Esophagus muscularis mucosa (tissue), 4 donors: ENCODE results near the gene VGLL4. TPM values are rescaled to one million over a fixed set of nuclear protein-coding genes. Genes with fewer than 3 reads are reported as not detected.

ENCODE experiments used
- DNase-seq: peaks from one replicate; pipeline ENCODE4 v3.0.0-alpha.2; 2017; ENCODE audit errors: extremely low spot score
- H3K27ac ChIP-seq, 4 donors: fragments of 200-600 bp; sonication (generic); replicated peaks in 1 of 4; 1 replicate in 3 of 4; 2 replicates in 1 of 4; pipeline ENCODE4 v1.5.1; 2016 to 2019; ENCODE audit warnings: mild to moderate bottlenecking in 1 of 4
- H3K27me3 ChIP-seq, 4 donors: fragments of 200-600 bp; sonication (generic); one replicate each; pipeline versions ENCODE4 v1.5.1 to v1.6.0; 2016 to 2019
- H3K36me3 ChIP-seq, 4 donors: fragments of 200-600 bp; sonication (generic); one replicate each; pipeline ENCODE4 v1.5.1; 2016 to 2019
- H3K4me1 ChIP-seq, 4 donors: fragments of 200-600 bp; sonication (generic); one replicate each; pipeline ENCODE4 v1.5.1; 2016 to 2019
- H3K4me3 ChIP-seq, 4 donors: fragments of 200-600 bp; sonication (generic); 1 replicate in 2 of 4; 2 replicates in 2 of 4; pipeline ENCODE4 v1.5.1; 2016 to 2019; ENCODE audit warnings: mild to moderate bottlenecking in 4 of 4, moderate library complexity in 1 of 4
- H3K9me3 ChIP-seq, 4 donors: fragments of 200-600 bp; sonication (generic); 1 replicate in 3 of 4; 2 replicates in 1 of 4; pipeline ENCODE4 v1.5.1; 2016 to 2019
- CTCF ChIP-seq, 3 experiments: fragments of 200-600 bp in 2 of 3; fragments of 450-650 bp in 1 of 3; sonication (generic) in 2 of 3; IDR thresholded peaks; one replicate each; pipeline ENCODE4 v1.5.1; 2017 to 2019; ENCODE audit warnings: antibody characterized with exemption in 3 of 3, mild to moderate bottlenecking in 2 of 3, moderate library complexity in 1 of 3
- EP300 ChIP-seq: sonication (generic); formaldehyde crosslinking; IDR thresholded peaks from one replicate; pipeline ENCODE4 v1.6.1; 2017; ENCODE audit warnings: antibody characterized with exemption
- POLR2A ChIP-seq: fragments of 450-650 bp; IDR thresholded peaks from one replicate; pipeline ENCODE4 v1.6.1; 2017; ENCODE audit warnings: antibody characterized with exemption, moderate library complexity, mild to moderate bottlenecking, low read depth
- POLR2AphosphoS5 ChIP-seq, 2 donors: sonication (generic); formaldehyde crosslinking; IDR thresholded peaks; one replicate each; pipeline ENCODE4 v1.6.1; 2017; ENCODE audit warnings: antibody characterized with exemption in 2 of 2
- WGBS: methylation state at CpG from one replicate; pipeline ENCODE4 v1.1.5; 2018; 5-methylcytosine and 5-hydroxymethylcytosine counted together
- intact Hi-C: fragments of 100-400 bp; cut with DNase I; formaldehyde crosslinking; loops from one replicate; pipeline ENCODE4 v1.15.1; 2023
- total RNA-seq, 4 donors: library from RNA; depleted of rRNA; stranded (reverse); fragments of >200 nt; gene quantifications; one replicate each; pipeline versions ENCODE4 v1.1.0 to v1.2.1, GENCODE V29; 2016

Gene VGLL4
- total RNA-seq, 4 donors from 2014 or later: 51.5 to 222 (median 80.7) TPM

- H3K36me3 ChIP-seq: peaks cover 0 to 50% (median 42%) of the 10 kb centered on the region in 4 donors
- no peak for DNase-seq
- WGBS: 96% methylated on average over 12 of the region's 12 CpGs
- no peak overlapping the region for H3K27ac ChIP-seq
- H3K27me3 ChIP-seq: no peaks in the 10 kb centered on the region
- H3K4me3 ChIP-seq: no peak overlapping the region
- H3K9me3 ChIP-seq: no peaks in the 10 kb centered on the region
- peaks cover 55 to 90% (median 83%) of the 10 kb centered on the region in 4 donors for H3K4me1 ChIP-seq
- intact Hi-C loops: no loop called here
- TF ChIP-seq CTCF (IDR thresholded peaks at IDR 0.05): no peak
- TF ChIP-seq EP300: no peak
- TF ChIP-seq POLR2A: no peak
- TF ChIP-seq POLR2AphosphoS5 (IDR thresholded peaks at IDR 0.05): no peak
These were observed 78.2 kb downstream of the VGLL4 start for GRCh38 chr3:11565492-11565891.

GRCh38 chr3:11565072-11565471 is 78.6 kb downstream of the VGLL4 start:
- no peak for DNase-seq
- 83% methylated on average over 9 of the region's 16 CpGs for WGBS
- intact Hi-C loops: no loop called here
- peaks cover 0 to 50% (median 42%) of the 10 kb centered on the region in 4 donors for H3K36me3 ChIP-seq
- peaks cover 55 to 90% (median 83%) of the 10 kb centered on the region in 4 donors for H3K4me1 ChIP-seq
- TF ChIP-seq EP300 (no peak), POLR2A (no peak), CTCF (IDR thresholded peaks at IDR 0.05) (no peak), POLR2AphosphoS5 (IDR thresholded peaks at IDR 0.05) (no peak)
- peak overlapping the region in 1 of 4 donors; percentile 9 for H3K27ac ChIP-seq
- no peaks in the 10 kb centered on the region for H3K27me3 ChIP-seq
- no peak overlapping the region for H3K4me3 ChIP-seq
- H3K9me3 ChIP-seq: no peaks in the 10 kb centered on the region

- intact Hi-C loops: no loop called here
- H3K4me1 ChIP-seq: peaks cover 55 to 90% (median 83%) of the 10 kb centered on the region in 4 donors
These were observed 79.1 kb downstream of the VGLL4 start for GRCh38 chr3:11564577-11565001.

GRCh38 chr3:11563865-11564185 is 79.9 kb downstream of the VGLL4 start:
- no peaks in the 10 kb centered on the region for H3K9me3 ChIP-seq
- no peak overlapping the region for H3K27ac ChIP-seq
- no peak for TF ChIP-seq POLR2A
- TF ChIP-seq EP300: no peak
- TF ChIP-seq CTCF (IDR thresholded peaks at IDR 0.05): no peak
- TF ChIP-seq POLR2AphosphoS5 (IDR thresholded peaks at IDR 0.05): no peak
- H3K4me1 ChIP-seq: peaks cover 53 to 87% (median 83%) of the 10 kb centered on the region in 4 donors
- 70% methylated on average over 7 of the region's 7 CpGs for WGBS
- intact Hi-C loops: no loop called here
- no peaks in the 10 kb centered on the region for H3K27me3 ChIP-seq
- H3K4me3 ChIP-seq: no peak overlapping the region
- DNase-seq: no peak
- H3K36me3 ChIP-seq: peaks cover 0 to 60% (median 50%) of the 10 kb centered on the region in 4 donors

More at GRCh38 chr3:11564577-11565001, 79.1 kb downstream of the VGLL4 start:
- peak overlapping the region in 1 of 4 donors; percentile 9 for H3K27ac ChIP-seq
- no peak overlapping the region for H3K4me3 ChIP-seq
- DNase-seq: no peak
- peaks cover 0 to 52% (median 43%) of the 10 kb centered on the region in 4 donors for H3K36me3 ChIP-seq
- 95% methylated on average over 14 of the region's 19 CpGs for WGBS
- TF ChIP-seq POLR2A (no peak), EP300 (no peak), CTCF (IDR thresholded peaks at IDR 0.05) (no peak), POLR2AphosphoS5 (IDR thresholded peaks at IDR 0.05) (no peak)
- H3K27me3 ChIP-seq: no peaks in the 10 kb centered on the region
- no peaks in the 10 kb centered on the region for H3K9me3 ChIP-seq
